GM19324 (cell line): ENCODE results near the gene SEPHS1.
"Not testable (repeated sequence)": the region's sequence is repeated elsewhere in the genome, so short reads cannot be mapped to it uniquely, and the experiment has no call there.

Experiments
- ATAC-seq: cut with Tn5 transposase; IDR thresholded peaks from one replicate; pipeline ENCODE4 v1.9.1; 2021; ENCODE audit warnings: mild to moderate bottlenecking, moderate library complexity; ENCODE audit not compliant: unreplicated experiment, low FRiP score

Gene SEPHS1

DNA sequence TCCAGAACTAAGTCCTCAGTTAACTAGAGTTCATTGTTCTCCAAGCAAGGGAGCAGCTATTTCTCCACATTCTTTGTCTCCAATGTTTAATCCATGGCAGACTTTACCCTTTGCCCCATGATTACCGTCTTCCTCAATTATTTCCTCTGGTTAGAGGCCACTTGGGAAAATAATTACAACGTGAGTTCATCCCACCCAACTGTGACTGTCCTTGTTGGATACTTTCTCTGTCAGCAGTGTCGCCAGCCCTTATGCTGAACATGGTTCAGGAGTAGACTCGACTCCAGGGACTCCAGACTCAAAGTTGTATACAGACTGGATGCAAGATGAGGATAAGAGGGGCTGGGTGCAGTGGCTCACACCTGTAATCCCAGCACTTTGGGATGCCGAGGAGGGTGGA is 17.1 kb upstream of the SEPHS1 start:
- no peak for ATAC-seq

DNA sequence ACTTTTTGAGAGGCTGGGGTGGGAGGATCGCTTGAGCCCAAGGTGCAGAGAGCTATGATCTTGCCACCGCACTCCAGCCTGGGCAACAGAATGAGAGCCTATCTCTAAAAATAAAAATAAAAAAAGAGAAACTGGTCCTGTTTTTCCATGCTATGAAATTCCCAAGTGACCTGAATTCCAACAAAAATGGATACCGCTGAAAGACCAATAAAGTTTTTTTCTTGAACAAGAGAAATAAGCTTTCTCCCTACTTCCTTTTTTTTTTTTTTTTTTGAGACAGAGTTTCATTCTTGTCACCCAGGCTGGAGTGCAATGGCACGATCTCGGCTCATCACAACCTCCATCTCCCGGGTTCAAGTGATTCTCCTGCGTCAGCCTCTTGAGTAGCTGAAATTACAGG is 12.5 kb upstream of the SEPHS1 start:
- ATAC-seq, result no peak

DNA sequence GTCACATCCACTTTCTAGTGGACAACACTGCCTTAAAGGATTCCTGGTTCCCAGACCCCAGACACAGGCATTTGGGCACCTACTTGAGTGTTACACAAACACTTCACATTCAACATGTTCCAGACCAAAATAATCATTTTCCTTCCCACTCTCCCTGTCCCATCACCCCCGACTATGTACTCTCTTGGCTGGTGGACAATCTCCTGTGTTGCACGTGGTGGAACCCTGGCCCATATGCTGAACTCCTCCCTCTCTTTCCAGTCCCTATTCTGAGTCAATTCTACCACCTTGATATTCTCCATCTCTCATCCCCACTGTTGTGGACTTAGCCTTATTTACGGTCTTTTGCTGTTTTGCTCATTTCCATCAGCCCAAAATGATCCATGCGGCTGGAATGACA is 8.3 kb upstream of the SEPHS1 start:
- ATAC-seq, result no peak

DNA sequence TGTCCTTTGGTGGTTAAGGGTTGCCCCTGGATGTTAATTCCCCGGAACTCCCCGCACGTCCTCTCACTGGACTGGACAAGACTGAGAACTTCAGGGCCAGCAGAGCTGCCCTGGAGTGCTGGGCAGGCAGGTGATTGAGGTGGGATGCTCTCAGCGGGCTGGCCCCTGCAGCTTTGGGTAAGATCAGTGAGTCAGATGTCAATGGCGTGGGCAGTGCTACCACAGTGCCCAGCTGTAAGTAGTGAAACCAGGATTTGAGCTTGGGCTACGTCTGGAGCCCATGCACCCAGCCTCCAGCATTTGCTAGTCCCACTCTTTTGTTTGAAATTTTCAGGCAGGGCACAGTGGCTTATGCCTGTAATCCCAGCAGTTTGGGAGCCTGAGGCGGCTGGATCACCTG is 6.7 kb upstream of the SEPHS1 start:
- no peak for ATAC-seq

DNA sequence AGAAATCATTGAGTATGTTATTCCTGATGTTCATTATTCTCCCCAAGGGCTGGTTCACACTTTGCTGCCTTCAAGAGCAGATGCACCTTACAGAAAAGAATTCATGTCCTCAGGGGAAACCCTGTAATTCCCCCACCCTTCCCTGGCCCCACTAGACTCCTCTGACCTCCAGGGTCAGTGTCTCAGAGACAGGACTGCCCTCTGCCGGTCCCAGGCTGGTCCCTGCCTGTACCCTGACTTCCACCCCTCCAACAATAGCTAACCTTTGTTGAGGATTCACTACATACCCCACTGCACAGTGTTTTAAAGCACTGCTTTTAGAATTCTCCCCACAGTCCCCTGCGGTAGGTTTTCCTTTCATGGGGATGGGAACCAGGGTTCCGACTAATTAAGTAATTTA is 4.4 kb upstream of the SEPHS1 start:
- no peak for ATAC-seq

DNA sequence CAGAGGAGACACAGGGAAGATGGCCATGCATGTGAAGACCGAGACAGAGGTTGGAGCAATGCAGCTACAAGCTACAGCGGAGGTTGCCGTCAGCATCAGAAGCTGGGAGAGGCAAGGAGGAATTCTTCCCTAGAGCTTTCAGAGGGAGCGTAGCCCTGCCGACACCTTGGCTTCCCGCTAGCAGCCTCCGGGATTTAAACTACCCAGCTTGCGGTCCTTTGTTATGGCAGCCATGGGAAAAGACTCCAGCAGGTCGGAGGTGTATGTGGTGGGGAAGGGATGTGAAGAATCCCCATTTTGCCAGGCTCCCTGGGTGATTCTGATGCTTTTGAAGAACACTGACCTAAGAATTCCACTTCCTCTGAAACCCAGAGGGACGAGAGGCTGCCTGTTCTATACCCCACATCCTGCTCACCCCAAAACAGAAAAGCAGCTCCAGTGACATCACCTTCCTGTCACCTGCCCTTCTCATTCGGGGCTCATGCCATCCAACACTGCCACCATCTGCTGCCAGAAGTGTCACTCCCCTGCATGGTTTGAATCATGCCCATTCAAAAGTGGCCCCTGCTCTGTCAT is 3.3 kb upstream of the SEPHS1 start:
- ATAC-seq, result no peak

DNA sequence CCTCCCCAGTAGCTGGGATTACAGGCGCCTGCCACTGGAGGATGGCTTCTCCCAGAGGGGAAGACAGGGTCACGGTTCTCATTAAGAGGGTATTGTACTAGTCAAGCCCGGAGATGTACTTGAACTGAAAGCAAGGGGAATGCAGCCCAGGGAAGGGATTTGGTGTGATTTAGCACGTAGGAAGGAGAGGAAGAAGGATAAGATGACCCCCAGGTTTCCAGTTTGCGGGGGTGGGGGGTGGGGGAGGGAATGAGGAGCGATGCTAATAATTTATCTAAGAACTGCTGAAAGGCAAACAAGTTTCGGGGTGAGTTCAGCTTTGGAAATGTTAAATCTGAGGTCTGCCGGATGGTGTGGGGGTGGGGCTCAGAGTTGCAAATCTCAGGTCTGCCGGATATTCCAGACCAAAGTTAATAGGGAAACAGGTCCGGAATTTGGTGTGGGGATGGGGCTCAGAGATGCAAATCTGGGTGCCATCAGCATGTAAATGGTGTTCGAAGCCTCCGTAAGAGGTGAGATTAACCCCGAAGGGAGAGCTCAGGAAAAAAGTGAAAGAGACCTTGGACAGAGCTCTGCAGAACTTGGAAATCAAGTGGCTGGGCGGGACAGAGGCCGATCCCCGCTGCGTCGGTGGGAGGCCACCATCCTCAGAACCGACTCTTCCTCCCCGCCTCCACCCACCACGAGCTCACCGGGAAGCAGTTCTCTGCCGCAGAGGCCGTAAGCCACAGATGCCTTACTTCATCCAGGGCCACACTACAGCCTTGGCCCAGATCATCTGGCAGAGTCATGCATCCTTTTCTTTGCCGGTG is 1.6 kb upstream of the SEPHS1 start:
- no peak for ATAC-seq

DNA sequence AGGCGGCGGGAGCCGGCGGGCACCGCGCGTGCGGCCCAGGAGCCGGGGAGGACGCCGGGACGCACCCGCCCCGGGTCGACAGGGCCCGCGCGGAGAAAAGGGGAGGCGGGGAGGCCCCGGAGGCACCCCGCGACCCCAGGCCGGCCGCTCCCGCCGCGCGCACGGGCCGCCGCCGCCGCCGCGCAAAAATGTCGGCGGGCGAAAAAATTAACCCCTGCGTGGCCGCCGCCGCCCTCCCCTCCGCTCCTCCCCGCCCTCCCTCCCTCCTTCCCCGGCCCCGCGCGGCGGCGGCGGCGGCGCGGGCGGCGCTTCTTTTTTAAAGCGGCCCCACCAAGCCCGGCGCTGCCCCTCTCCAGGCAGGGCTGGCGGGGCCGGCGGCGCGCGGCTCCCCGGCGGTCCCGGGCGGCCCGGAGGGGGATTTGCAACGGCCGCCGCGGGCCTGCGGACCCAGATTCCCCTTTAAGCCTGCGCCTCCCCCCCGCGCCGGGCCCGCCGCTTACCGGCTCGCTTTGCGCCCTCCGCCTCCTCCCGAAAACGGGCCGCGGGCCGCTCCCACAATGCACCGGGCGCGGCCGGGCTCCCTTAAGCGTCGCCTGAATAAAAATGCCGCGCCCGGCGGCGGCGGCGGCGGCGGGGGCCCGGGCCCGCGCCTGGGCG is 465 bp downstream of the SEPHS1 start:
- peak; percentile 71 for ATAC-seq

DNA sequence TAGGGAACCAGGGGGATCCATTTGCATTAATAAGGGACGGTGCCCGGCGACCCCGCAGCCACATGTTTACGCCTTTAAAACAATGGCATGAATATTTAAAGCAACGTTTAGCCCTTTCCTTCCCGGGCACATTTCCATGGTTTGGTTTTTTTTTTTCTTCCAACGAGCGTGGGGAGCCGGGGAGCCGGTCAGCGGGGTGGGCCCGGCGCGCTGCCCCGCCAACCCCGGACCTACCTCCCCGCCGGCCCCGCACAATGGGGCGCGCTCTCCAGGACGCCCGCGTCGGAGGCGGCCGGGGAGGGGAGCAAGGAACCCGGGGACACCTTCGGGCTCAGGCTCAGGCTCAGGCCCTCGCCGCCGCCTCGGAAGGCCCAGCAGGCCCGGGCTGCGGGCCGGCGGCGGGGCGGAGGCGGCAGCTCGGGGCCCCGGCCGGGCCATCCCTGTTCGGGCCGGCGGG is 1.0 kb downstream of the SEPHS1 start:
- peak; percentile 27 for ATAC-seq

DNA sequence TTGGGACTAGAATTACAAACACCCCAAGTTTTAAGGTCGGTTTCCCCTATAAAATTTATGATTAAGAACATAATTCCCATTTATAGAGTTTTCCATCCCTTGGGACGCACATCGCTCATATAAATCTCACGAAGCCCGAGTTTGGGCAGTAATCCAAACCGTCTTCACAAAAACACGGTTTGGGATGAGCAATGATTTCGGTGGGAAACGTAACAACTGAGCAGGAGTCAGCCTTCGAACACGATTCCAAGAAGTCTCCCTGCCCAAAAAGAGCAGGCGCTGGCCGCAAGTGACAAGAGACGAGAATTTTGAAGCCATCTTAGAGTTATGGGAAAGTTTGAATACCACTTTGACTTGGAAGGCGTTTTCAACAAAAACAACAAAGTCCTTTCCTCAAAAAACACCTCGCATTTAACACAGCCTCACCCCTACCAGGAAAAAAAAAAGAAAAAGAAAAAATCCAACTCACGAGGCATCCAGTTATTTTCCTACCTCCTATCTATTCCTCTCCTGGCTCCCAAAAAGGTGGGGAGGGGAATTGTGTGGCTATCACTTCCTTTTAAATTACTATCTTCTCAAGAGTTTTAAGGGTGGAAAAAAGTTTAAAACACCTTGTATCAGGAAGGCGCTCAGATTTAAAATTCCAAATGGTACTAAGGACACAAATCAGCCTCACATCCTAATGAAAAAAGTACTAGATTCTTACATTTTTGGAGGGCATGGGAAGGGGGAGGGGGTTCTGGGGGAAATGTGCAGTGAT is 1.6 kb downstream of the SEPHS1 start:
- ATAC-seq, result no peak

DNA sequence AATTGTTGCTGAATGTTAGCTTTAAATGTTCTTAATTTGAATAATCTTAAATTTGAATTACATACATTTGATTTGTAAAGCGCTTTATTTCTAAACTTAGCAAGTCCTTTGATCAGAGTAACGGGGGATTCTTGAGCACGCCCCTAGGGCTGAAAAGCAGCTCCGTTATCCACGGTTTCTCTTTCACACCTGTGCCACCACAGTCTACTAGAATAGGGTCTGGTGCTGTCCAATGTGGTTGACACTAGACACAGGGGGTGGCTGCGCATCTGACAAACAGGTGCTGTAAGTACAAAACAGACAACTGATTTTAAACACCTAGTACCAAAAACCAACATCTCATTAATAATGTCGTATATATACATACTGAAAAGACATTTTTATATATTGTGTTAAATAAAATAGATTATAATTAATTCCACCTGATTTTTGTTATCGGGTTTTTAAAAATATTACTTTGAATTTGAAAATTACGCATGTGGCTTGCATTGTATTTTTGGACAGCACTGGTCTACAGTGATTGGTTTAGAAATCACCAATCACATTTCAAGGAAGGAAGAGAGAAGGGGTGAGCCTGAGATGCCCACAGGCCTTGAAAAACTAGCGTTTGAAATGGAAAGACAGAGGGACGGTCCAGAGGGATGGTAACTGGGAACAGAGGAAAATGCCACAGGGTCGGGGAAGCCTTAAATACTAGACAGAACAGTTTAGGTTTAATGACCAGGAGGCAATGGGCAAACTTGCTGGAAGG is 7.3 kb downstream of the SEPHS1 start:
- ATAC-seq, result peak; percentile 96

DNA sequence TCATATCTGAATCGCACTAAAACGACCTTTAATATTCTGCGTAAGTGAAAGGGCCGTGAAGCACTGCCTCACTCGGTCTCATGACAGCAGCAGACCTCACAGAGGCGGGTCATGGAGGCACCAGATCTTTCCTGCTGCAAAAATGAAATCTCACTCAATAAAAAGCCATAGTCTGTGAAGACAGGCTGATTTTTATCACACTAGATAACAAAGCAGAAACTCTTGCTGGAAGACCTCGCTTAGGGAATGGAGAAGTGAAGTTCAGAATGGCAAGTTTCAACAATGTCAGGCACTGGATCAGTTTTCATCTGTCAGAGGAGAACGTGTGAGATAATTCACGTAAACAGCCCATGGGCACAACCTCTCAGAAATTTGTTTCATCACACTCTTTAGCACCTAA is 8.0 kb downstream of the SEPHS1 start:
- peak; percentile 22 for ATAC-seq

DNA sequence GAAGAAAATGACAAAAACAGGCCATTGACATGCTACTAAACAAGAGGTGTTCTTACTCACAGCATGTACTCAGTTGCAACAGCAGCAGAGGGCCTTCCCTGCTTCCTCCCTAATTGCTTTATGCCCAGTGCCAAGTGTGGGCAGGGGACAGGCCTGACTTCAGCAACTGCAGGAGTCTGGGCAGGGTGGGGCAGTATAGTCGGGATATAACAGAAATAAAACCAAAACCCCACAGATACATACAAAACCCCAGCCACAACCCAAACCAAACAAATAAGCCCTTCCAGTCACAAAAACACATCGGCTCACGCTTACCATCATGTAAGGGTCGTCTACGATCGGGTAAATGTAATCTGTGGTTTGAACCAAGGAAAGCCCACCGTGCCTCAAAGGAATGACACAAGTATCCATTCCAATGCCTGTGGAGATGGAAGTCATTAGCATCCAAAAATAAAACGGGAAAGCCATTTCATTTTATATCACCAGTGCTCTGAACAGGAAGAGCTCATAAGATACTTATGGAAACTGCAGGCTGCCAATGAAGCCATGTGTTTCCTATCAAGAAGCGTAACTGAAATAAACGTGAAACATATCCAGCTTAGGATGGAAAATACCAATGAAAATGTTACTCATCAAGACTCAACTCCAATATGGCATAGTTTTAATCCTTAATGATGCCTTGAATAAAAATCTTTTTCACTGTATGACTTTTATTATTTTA is 9.5 kb downstream of the SEPHS1 start:
- no peak for ATAC-seq

DNA sequence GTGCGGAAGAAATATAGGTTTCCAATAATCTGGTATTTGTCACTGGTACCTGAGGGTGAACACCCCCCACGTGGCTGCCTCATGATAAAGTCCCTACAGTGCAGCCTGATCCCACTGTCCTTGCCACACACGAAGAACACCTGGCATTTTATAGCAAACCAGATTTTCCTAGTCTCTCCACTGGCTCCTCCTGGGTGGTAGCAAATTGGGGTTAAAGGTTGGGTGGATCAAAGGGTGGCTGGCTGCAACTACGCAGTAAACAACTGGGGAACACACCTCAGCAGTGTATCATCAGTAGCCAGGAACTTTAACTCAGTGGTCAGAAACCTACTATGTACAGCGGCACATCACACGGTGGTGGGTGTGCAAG is 10.3 kb downstream of the SEPHS1 start:
- no peak for ATAC-seq

DNA sequence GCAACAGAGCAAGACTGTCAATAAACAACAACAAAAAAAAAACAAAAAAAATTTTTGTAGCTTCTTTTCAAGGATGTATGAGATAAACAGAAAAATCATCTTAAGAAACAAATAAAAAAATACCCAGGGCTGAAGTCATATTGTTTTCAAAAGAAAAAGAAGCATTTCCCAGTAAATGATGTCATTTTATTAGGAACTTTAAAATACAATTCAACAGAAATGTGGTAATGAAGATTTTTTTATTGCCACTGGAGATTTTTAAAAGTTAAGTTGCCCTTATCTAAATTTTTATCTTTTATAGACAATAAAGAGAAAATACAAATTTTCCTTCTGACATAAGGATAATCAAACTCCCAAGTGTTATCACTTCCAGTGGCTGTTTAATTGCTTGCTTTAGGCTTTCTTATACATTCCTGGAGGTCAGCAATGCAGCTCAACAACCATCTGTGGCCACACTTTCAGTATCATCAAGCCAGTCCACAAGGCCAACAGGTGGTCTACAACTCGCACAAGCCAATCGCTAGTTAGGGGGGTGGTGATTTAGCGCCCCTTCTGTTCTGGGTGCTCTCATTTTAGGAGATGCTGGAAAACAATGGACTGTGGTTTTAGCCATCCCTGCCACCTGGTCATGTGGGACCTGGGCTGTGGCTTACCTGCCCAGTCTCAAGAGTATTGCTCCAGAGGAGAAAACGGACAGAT is 10.8 kb downstream of the SEPHS1 start:
- no peak for ATAC-seq

DNA sequence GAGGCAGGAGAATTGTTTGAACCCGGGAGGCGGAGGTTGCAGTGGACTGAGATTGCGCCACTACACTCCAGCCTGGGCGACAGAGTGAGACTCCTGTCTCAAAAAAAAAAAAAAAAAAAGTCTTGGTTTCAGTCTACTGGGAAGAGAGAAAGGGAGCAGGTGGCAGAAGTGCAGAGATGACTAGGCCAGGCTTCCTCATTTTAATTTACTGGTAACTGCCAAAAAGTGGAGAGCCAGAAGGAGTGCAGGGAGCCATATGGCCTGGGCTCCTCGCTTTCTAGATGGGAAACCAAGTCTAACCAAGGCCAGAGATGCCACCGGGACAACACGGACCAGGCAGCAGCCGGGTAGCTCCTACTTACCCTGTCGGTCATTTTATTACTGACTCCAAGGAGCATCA is 12.2 kb downstream of the SEPHS1 start:
- ATAC-seq, result no peak

DNA sequence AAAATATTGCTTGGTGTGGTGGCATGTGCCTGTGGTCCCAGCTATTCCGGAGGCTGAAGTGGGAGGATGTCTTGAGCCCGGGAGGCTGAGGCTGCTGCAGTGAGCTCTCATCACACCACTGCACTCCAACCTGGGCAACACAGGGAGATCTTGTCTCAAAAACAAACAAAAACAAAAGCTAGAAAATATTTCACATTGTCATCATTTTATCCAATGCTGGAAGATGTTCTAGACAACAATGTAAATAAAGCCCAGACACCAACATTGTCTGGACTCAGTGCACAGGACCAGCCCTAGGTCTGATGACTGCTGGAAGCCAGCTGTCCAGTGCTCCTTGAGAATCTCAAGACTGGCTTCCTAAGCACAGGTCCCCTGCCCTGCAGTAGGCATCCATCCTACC is 13.5 kb downstream of the SEPHS1 start:
- ATAC-seq, result no peak

DNA sequence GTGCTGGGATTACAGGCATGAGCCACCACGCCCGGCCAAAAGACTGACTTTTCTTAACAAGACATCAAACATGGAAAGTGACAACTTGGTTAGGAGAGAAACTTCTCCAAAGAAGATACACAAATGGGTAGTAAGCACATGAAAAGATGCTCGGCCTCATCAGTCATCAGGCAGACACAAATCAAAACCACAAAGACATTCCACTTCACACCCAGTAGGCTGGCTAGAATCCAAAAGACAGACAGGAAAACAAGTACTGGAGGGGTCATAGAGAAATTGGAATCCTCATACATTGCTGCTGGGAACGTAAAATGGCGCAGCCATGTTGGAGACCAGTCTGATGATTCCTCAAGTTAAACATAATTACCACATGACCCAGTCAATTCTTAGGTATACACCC is 16.4 kb downstream of the SEPHS1 start:
- ATAC-seq, result no peak

DNA sequence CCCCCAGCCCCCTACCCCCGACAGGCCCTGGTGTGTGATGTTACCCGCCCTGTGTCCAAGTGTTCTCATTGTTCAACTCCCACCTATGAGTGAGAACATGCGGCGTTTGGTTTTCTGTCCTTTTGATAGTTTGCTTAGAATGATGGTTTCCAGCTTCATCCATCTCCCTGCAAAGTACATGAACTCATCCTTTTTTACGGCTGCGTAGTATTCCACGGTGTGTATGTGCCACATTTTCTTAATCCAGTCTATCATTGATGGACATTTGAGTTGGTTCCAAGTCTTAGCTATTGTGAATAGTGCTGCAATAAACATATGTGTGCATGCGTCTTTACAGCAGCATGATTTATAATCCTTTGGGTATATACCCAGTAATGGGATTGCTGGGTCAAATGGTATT is 17.1 kb downstream of the SEPHS1 start:
- ATAC-seq, result not testable (repeated sequence)
